GM12801 (cell line): ENCODE data around the gene RHOC.

Source experiments
- TF ChIP-seq, protein P1 (sequence below): IDR thresholded peaks from one replicate; pipeline ENCODE4 v1.5.1; 2011; ENCODE audit warnings: control low read depth; ENCODE audit not compliant: insufficient read length; ENCODE audit errors: extremely low read depth

RHOC gene

DNA sequence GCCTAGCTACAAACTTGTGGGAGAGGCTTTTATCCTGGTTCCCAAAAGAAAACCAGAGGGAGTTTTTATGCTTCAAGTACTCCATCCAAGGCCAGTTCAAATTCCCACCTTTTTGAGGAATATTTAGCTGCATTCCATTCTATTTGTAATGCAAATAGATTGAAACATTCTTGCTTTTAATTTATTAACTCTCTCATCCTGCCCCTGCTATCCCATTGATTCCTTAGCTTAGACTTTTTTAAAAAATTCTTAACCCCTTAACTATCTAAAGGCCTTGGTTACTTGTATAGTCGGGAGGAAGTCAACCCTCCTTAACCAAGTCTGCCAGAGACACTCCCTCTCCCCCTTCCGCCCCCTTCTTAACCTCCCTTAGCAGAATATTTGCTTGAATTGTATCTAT is 34.9 kb downstream of the RHOC start:
- TF ChIP-seq, protein P1, sequence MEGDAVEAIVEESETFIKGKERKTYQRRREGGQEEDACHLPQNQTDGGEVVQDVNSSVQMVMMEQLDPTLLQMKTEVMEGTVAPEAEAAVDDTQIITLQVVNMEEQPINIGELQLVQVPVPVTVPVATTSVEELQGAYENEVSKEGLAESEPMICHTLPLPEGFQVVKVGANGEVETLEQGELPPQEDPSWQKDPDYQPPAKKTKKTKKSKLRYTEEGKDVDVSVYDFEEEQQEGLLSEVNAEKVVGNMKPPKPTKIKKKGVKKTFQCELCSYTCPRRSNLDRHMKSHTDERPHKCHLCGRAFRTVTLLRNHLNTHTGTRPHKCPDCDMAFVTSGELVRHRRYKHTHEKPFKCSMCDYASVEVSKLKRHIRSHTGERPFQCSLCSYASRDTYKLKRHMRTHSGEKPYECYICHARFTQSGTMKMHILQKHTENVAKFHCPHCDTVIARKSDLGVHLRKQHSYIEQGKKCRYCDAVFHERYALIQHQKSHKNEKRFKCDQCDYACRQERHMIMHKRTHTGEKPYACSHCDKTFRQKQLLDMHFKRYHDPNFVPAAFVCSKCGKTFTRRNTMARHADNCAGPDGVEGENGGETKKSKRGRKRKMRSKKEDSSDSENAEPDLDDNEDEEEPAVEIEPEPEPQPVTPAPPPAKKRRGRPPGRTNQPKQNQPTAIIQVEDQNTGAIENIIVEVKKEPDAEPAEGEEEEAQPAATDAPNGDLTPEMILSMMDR: no peak

GRCh38 chr1:112666946-112667345 is 40.0 kb downstream of the RHOC start:
- TF ChIP-seq, protein P1: no peak

GRCh38 chr1:112665857-112666256 is 41.1 kb downstream of the RHOC start:
- TF ChIP-seq, protein P1: no peak

GRCh38 chr1:112651205-112651604 is 55.7 kb downstream of the RHOC start:
- TF ChIP-seq, protein P1: no peak
